ENCODE measurements around the gene CHST15.

The CHST15 gene

DNA sequence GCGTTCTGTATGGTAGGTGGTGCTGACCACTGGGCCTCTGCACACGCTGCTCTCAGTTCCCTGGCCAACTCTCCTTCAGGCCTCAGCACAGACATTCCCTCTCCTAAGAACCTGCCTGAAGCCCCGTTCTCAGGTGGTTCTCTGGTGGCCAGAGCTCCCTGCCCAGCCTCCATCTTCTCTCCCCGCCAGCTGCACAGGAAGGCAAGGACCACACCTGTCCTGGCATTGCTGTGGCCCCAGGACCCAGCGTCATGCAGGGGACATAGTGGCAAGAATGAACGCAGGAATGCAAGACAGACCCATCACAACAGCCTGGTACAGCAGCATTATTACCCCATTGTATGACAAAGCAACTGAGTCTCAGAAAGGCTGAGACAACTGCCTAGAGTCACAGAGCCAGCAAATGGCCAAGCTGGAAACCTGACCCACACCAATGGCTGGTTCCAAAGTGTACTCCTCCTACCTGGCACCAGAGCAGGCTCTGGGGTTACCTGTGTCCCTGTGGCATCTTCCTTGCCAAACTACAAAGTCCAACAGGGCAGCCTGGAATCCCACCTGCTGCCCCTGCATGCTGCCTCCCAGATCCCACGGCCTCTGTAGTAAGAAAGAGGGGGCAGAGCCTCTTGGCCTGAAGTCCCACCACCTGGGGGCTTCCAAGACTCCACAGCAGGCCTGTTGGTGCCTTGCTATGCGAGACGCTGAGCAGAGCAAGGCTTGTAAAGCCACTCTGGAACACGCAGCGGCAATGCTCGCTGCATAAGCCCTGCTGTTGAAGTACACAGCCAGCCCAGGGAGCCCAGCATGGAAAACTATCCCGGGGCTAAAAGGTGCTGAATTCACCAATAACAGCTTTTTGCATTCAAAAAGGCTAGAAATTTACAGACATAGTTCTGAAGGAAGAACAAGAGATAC is 73.3 kb downstream of the CHST15 start:
- peak overlapping the region; percentile 15 for H3K27ac ChIP-seq (ENCODE audit: low read length)
- WGBS (ENCODE audit: insufficient coverage, insufficient read length) = no CpG with 5 or more reads among the region's 13 CpGs
- no peaks in the 10 kb centered on the region for H3K9me3 ChIP-seq (ENCODE audit: control insufficient read depth, insufficient read depth, low read length)
- H3K4me3 ChIP-seq (ENCODE audit: low read length) = no peak overlapping the region
- H3K27me3 ChIP-seq (ENCODE audit: control insufficient read depth, insufficient read depth, low read length) = no peaks in the 10 kb centered on the region
- DNase-seq (ENCODE audit: low read depth, low spot score) = no peak
- no peaks in the 10 kb centered on the region for H3K36me3 ChIP-seq (ENCODE audit: control insufficient read depth, insufficient read depth, low read length)
- H3K4me1 ChIP-seq (ENCODE audit: control insufficient read depth, insufficient read depth, low read length) = peaks cover 21% of the 10 kb centered on the region

DNA sequence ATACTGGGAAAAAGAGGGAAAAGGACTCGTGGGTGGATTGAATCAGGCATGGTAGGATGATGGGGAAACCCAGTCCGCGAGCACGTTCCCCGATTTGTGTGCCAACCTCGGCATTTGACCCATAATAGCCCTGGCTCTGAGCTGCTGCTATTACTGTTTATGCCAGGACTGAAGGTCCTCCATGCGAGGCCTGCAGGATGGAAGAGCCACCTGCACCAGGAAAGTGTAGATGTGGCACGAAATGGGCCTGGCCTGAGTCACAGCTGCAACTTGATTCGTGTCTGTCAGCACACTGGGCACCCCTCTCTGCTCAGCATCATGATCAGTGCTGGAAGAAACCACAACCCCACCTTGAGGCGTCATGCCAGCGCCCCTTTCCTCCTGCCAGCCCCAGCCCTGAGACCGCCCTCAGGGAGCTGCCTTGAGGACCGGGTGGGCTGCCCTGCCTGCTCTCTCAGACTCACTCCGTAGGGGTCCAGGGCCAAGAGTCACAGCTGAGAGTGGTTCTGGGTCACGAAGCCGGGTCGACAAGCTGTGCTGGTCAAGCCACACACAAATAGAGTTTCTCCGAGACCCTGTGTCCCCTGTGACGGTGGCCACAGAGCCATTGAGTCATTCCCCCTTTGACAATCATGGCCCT is 74.4 kb downstream of the CHST15 start:
- no peak for DNase-seq (ENCODE audit: low read depth, low spot score)
- Histone ChIP-seq H3K27me3 (ENCODE audit: control insufficient read depth, insufficient read depth, low read length) (no peaks in the 10 kb centered on the region), H3K36me3 (ENCODE audit: control insufficient read depth, insufficient read depth, low read length) (no peaks in the 10 kb centered on the region), H3K9me3 (ENCODE audit: control insufficient read depth, insufficient read depth, low read length) (no peaks in the 10 kb centered on the region), H3K4me1 (ENCODE audit: control insufficient read depth, insufficient read depth, low read length) (peaks cover 22% of the 10 kb centered on the region), H3K27ac (ENCODE audit: low read length) (no peak overlapping the region), H3K4me3 (ENCODE audit: low read length) (no peak overlapping the region)
- WGBS (ENCODE audit: insufficient coverage, insufficient read length) = no CpG with 5 or more reads among the region's 19 CpGs

DNA sequence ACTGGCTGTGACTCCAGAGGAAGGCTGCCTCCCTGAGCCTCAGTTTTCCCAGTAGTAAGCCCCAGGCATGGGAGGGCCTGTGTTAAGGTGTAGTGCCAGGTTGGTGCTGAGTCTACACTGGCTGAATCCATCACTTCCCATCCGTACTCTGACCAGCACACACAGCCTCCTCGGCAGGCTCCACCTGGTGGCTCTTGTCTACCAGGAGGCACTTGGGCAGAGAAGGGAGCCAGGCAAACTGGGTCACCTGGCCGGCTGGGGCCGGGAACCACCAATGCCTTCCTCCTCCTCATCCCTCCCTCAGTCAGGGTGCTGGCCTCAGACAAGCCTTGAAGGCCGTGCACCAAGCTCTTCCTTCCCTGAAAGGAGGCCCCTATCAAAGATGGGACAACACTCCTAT is 75.7 kb downstream of the CHST15 start:
- Histone ChIP-seq H3K36me3 (ENCODE audit: control insufficient read depth, insufficient read depth, low read length) (no peaks in the 10 kb centered on the region), H3K9me3 (ENCODE audit: control insufficient read depth, insufficient read depth, low read length) (no peaks in the 10 kb centered on the region; the same call in 1 of the 2 replicates), H3K27ac (ENCODE audit: low read length) (no peak overlapping the region), H3K4me1 (ENCODE audit: control insufficient read depth, insufficient read depth, low read length) (peaks cover 22% of the 10 kb centered on the region), H3K27me3 (ENCODE audit: control insufficient read depth, insufficient read depth, low read length) (no peaks in the 10 kb centered on the region), H3K4me3 (ENCODE audit: low read length) (no peak overlapping the region)
- no peak for DNase-seq (ENCODE audit: low read depth, low spot score)
- no CpG with 5 or more reads among the region's 5 CpGs for WGBS (ENCODE audit: insufficient coverage, insufficient read length)

DNA sequence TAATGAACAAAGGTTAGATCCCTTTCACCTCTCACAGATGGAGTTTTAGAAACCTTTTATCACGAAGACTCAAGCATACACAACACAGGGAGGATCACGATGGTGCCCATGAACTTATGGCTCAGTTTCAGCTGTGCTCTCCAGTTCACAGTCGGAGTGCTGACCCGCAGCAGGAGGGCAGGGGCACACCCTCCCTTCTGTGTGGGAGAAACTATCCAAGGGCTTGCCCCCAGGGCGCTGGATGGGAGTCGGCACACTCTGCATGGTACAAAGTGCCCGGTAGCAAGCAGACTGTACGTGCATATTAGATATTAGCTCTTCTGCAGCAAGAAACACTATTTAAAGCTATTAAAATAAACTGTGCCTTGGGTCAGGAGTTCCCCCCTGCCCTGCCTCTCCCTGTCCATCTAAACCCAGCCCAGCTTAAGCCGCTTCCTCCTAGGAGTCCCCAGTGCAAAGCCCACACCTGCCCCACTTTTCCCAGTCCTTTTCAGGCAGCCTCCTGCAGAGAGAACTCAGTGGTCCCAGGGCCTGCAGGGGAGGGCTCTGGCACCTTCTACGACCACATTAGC is 76.5 kb downstream of the CHST15 start:
- no peak overlapping the region for H3K27ac ChIP-seq (ENCODE audit: low read length)
- no CpG with 5 or more reads among the region's 10 CpGs for WGBS (ENCODE audit: insufficient coverage, insufficient read length)
- H3K27me3 ChIP-seq (ENCODE audit: control insufficient read depth, insufficient read depth, low read length) = no peaks in the 10 kb centered on the region
- no peak for DNase-seq (ENCODE audit: low read depth, low spot score)
- no peaks in the 10 kb centered on the region; the same call in 1 of the 2 replicates for H3K9me3 ChIP-seq (ENCODE audit: control insufficient read depth, insufficient read depth, low read length)
- peaks cover 18% of the 10 kb centered on the region for H3K4me1 ChIP-seq (ENCODE audit: control insufficient read depth, insufficient read depth, low read length)
- no peak overlapping the region for H3K4me3 ChIP-seq (ENCODE audit: low read length)
- no peaks in the 10 kb centered on the region for H3K36me3 ChIP-seq (ENCODE audit: control insufficient read depth, insufficient read depth, low read length)

DNA sequence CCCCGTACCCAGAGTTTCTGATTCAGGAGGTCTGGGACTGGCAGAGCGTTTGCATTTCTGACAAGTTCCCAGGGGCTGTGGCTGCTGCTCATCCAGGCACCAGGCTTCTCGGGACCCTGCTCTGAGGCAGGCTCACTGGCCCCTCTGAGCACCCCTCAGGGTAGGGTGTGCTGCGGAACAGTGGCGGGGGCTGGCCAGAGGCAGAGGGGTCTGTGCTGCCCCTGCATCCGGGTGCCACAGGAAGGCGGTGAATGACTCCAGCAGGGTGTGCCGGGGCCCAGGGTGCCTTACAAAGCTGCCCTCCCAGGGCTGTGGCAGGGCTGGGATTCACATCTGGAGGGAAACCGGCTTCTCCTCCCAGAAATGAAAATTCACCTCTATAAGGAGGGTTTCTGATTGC is 77.4 kb downstream of the CHST15 start:
- Histone ChIP-seq H3K27me3 (ENCODE audit: control insufficient read depth, insufficient read depth, low read length) (no peaks in the 10 kb centered on the region), H3K9me3 (ENCODE audit: control insufficient read depth, insufficient read depth, low read length) (no peaks in the 10 kb centered on the region; the same call in 1 of the 2 replicates), H3K27ac (ENCODE audit: low read length) (no peak overlapping the region), H3K4me3 (ENCODE audit: low read length) (no peak overlapping the region), H3K36me3 (ENCODE audit: control insufficient read depth, insufficient read depth, low read length) (no peaks in the 10 kb centered on the region), H3K4me1 (ENCODE audit: control insufficient read depth, insufficient read depth, low read length) (peaks cover 14% of the 10 kb centered on the region)
- no peak for DNase-seq (ENCODE audit: low read depth, low spot score)
- WGBS (ENCODE audit: insufficient coverage, insufficient read length) = no CpG with 5 or more reads among the region's 9 CpGs

DNA sequence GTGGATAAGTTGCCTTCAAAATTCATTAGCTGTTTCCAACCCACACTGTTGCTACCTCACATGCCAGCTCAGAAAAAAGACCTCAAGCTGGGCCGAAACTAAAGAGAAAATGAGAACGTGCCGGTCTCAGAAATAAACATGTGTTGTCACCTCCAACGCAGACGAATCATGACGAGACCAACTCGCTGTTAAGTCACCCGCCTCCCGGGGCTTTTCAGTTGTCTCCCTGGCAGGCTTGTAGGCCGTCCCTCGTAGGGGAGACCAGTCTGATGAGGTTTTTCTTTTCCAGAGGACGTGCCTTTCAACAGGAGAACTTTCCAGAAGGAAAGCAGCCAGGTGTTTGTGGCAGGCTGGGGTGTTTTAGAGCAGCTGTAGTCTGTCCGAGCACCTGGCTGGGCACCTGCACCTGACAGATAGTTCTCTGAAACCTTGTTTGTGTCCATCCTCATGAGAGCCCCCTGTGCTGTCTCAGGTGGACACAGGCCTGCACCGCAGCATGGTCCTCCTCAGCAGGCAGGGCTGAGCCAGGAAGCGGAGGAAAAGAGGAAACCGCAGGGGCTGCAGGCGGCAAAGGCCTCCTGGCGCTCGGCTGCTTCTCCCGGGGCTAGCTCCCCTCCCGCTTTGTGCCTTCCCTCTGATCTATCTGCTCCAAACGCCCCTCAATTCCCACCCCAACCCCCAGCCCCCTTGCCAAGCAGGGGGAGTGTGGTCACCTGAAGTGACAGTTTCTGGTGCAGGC is 78.8 kb downstream of the CHST15 start:
- no peaks in the 10 kb centered on the region; the same call in 1 of the 2 replicates for H3K9me3 ChIP-seq (ENCODE audit: control insufficient read depth, insufficient read depth, low read length)
- no peak overlapping the region for H3K27ac ChIP-seq (ENCODE audit: low read length)
- DNase-seq (ENCODE audit: low read depth, low spot score) = no peak
- H3K27me3 ChIP-seq (ENCODE audit: control insufficient read depth, insufficient read depth, low read length) = no peaks in the 10 kb centered on the region
- no peak overlapping the region for H3K4me3 ChIP-seq (ENCODE audit: low read length)
- no CpG with 5 or more reads among the region's 22 CpGs for WGBS (ENCODE audit: insufficient coverage, insufficient read length)
- H3K36me3 ChIP-seq (ENCODE audit: control insufficient read depth, insufficient read depth, low read length) = no peaks in the 10 kb centered on the region
- peaks cover 9% of the 10 kb centered on the region for H3K4me1 ChIP-seq (ENCODE audit: control insufficient read depth, insufficient read depth, low read length)

DNA sequence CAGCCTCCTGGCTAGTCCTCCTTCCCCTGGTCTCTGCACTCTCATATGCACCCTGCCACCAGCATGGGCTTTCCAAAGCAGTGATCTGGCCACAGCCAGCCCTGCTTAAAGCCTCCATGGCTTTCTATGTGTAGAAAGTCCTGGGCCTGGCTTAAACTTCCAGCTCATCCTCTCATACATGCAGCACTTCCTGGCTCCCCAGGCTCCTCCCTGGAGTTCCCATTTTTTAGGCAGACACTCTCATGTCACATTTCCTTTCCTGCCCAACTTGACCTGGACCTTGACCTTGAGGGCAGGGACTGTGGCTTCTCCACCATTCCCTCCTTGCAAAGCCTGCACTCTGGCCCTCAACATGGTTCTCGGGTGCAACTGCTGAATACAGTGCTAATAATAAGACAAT is 79.5 kb downstream of the CHST15 start:
- no peak for DNase-seq (ENCODE audit: low read depth, low spot score)
- peaks cover 7% of the 10 kb centered on the region for H3K4me1 ChIP-seq (ENCODE audit: control insufficient read depth, insufficient read depth, low read length)
- H3K9me3 ChIP-seq (ENCODE audit: control insufficient read depth, insufficient read depth, low read length) = no peaks in the 10 kb centered on the region; the same call in 1 of the 2 replicates
- no peak overlapping the region for H3K4me3 ChIP-seq (ENCODE audit: low read length)
- H3K36me3 ChIP-seq (ENCODE audit: control insufficient read depth, insufficient read depth, low read length) = no peaks in the 10 kb centered on the region
- H3K27me3 ChIP-seq (ENCODE audit: control insufficient read depth, insufficient read depth, low read length) = no peaks in the 10 kb centered on the region
- H3K27ac ChIP-seq (ENCODE audit: low read length) = no peak overlapping the region
- no CpG with 5 or more reads among the region's 1 CpG for whole genome bisulfite sequencing (ENCODE audit: insufficient coverage, insufficient read length)

DNA sequence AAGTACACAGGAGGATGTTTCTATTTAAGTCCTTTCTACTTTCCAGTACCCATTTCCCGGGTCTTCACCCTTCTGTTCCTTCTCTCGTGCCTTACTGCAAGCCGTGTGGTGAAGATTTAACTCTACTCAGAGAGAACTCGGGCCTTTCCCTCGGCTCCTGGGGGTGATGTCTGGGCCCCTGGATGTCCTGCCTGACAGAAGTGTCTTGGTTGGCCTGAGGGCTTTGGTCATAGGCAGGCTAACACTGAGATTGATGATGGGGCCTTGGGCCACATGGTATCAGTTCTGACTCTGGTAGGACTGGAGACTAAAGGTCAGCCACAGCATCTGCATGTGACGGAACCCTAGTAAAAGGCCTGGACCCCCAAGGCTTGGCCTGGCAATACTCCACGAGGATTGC is 80.4 kb downstream of the CHST15 start:
- no peaks in the 10 kb centered on the region; the same call in 1 of the 2 replicates for H3K9me3 ChIP-seq (ENCODE audit: control insufficient read depth, insufficient read depth, low read length)
- H3K36me3 ChIP-seq (ENCODE audit: control insufficient read depth, insufficient read depth, low read length) = 0 out of 2 replicates have a peak, but pooled peaks cover 2% of the 10 kb centered on the region
- WGBS (ENCODE audit: insufficient coverage, insufficient read length) = no CpG with 5 or more reads among the region's 7 CpGs
- peaks cover 7% of the 10 kb centered on the region for H3K4me1 ChIP-seq (ENCODE audit: control insufficient read depth, insufficient read depth, low read length)
- no peaks in the 10 kb centered on the region for H3K27me3 ChIP-seq (ENCODE audit: control insufficient read depth, insufficient read depth, low read length)
- no peak overlapping the region for H3K4me3 ChIP-seq (ENCODE audit: low read length)
- no peak overlapping the region for H3K27ac ChIP-seq (ENCODE audit: low read length)
- DNase-seq (ENCODE audit: low read depth, low spot score) = no peak

DNA sequence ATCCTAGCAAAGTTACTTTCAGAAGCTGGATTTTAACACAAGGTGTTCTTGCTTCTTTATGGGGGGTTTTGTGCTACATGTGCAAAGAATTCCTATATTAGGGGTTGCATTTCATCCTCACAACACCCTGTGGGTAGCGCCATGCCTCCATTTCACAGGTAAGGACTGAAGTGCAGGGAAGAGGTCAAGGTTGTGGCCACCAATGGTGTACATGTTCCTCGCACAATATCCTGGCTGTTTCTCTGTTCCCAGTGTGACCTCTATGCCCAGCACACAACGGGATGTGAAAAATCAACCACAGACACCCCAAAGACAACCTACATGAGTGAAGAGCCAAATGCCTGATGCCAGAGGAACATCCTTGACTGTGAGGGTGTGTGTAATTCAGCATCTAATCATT is 80.8 kb downstream of the CHST15 start:
- Histone ChIP-seq H3K36me3 (ENCODE audit: control insufficient read depth, insufficient read depth, low read length) (0 out of 2 replicates have a peak, but pooled peaks cover 2% of the 10 kb centered on the region), H3K27me3 (ENCODE audit: control insufficient read depth, insufficient read depth, low read length) (no peaks in the 10 kb centered on the region), H3K27ac (ENCODE audit: low read length) (no peak overlapping the region), H3K9me3 (ENCODE audit: control insufficient read depth, insufficient read depth, low read length) (no peaks in the 10 kb centered on the region; the same call in 1 of the 2 replicates), H3K4me3 (ENCODE audit: low read length) (no peak overlapping the region), H3K4me1 (ENCODE audit: control insufficient read depth, insufficient read depth, low read length) (peaks cover 7% of the 10 kb centered on the region)
- DNase-seq (ENCODE audit: low read depth, low spot score) = no peak
- WGBS (ENCODE audit: insufficient coverage, insufficient read length) = no CpG with 5 or more reads among the region's 3 CpGs

DNA sequence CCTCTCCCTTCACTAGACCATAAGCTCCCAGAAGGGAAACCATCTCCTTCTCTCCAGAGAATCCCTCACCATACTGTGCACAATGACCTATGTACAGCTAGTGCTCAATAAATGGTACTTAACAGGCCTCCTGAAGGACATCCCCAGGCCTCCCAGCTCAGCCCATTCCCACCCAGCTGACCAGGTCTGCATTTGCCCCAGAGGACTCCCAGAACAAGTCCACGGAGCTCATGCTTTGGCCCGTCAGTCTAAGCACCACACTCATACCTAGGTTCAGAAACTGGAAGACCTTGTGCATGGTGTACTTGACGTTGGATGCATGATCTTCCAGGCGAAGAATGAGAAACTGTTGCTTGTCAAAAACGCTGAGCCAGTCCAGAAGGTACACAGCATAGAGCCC is 81.3 kb downstream of the CHST15 start:
- H3K9me3 ChIP-seq (ENCODE audit: control insufficient read depth, insufficient read depth, low read length) = no peaks in the 10 kb centered on the region; the same call in 1 of the 2 replicates
- no CpG with 5 or more reads among the region's 5 CpGs for WGBS (ENCODE audit: insufficient coverage, insufficient read length)
- DNase-seq (ENCODE audit: low read depth, low spot score) = no peak
- no peak overlapping the region for H3K27ac ChIP-seq (ENCODE audit: low read length)
- H3K4me3 ChIP-seq (ENCODE audit: low read length) = no peak overlapping the region
- no peaks in the 10 kb centered on the region for H3K27me3 ChIP-seq (ENCODE audit: control insufficient read depth, insufficient read depth, low read length)
- 0 out of 2 replicates have a peak, but pooled peaks cover 2% of the 10 kb centered on the region for H3K36me3 ChIP-seq (ENCODE audit: control insufficient read depth, insufficient read depth, low read length)
- peaks cover 7% of the 10 kb centered on the region for H3K4me1 ChIP-seq (ENCODE audit: control insufficient read depth, insufficient read depth, low read length)

Data from iPS DF 6.9 (cell line).